ENCODE results near the gene GABBR2. TPM values are rescaled to one million over a fixed set of nuclear protein-coding genes. Genes with fewer than 3 reads are reported as not detected.

The GABBR2 gene
- not detected for polyA plus RNA-seq (ENCODE audit: low read depth in 6 of 6)

DNA sequence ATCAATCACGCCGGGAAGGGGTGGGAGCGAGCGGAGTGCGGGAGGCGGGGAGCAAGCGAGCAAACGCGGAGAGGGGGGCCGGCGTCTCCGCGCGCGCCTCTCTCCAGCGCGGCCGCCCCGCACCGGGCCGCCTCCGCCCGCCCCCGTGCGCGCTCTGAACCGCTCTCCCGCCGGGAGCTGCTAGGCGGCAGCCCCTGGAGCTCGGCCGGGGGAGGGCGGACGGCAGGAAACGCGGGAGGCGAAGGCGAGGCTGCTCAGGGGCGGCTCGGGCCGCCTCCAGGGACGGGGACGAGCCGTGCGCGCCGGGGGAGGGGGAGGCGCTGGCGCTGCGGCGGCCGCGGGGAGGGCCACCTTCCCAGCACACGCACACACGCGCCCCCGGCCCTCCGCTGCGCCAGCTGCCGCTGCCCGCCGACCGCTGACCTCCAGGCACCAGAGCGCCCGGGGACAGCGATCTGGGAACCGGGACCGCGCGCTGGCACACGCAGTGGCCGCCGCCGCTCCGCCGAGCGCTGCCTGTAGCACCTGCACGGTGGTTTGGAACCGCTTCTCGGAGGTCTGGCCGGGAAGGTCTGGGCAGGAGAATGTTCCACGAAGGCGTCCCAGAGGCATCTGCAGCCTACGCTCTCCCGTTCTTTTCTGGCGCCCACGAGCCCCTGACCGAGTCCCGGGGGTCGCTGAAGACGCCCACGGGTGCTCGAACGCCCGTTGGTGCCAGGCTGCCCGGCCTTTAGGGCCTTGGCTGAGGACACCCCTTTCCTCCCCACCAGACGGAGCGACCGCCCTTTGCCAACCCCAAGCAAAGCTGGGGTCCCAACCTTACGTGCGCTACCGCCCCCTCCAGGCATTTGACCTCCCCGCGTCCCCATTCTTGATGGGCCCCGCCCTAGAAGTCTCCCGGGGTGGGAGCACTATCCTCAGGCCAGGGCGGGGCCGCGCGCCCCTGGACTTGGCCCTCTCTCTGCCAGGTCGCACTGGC lies at the start of gene GABBR2:
Gene GABBR2, minus strand, starts transcription at position 3 of the 979 bp plus-strand sequence. CDS start 198 bp downstream, outside the sequence.
- Mint-ChIP-seq H3K27ac (no peak within 1 kb of the TSS), H3K9me3 (peaks cover 0 to 4% (median 0%) of the 10 kb centered on the region in 7 donors), H3K27me3 (peaks cover 50 to 62% (median 58%) of the 10 kb centered on the region in 3 donors), H3K4me3 (peak within 1 kb of the TSS in 4 of 8 donors; percentile 28 to 55 (median 42)), H3K36me3 (no peaks in the 10 kb centered on the region), H3K4me1 (peaks cover 3 to 5% (median 5%) of the 10 kb centered on the region in 3 donors)
- ATAC-seq (ENCODE audit: low read depth in 2 of 2) (no peak), DNase-seq (no peak)

DNA sequence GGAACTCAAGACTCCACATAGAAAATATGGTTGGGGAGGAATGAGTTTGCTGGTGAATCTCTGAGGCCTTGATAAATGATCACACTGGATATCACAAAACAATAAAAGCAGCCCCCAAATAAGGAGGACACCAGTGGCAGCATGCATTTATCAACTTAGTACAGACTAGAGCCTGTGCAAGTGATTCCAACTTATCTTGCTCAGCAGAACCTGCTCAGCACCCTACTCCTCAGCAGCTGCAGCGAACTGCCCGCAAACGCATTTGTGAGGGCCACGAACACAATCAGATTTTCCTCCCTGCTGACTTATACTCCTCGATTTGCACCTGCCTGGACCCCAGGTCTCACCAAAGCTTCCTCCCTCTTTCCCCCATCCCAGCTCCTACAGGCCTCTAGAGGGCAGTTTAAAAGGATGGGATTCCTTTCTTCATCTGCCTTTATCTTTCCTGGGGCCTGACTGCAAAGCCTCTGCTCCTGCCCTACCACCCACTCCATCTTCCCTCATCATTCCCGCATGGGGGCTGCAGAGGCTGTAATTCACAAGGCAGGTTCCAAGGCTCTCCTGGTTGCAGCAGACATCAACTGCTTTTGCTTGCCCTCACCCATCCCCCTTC lies 46.4 kb upstream of the GABBR2 start:
- ATAC-seq (ENCODE audit: low read depth in 2 of 2) (no peak), DNase-seq (no peak)
- peaks cover 45 to 55% of the 10 kb centered on the region in 2 donors for H3K36me3 Mint-ChIP-seq
- peaks cover 0 to 15% (median 4%) of the 10 kb centered on the region in 7 donors for H3K9me3 Mint-ChIP-seq
- H3K27me3 Mint-ChIP-seq = no peaks in the 10 kb centered on the region
- H3K4me3 Mint-ChIP-seq = no peak overlapping the region
- no peaks in the 10 kb centered on the region for H3K4me1 Mint-ChIP-seq
- H3K27ac Mint-ChIP-seq = no peak overlapping the region

DNA sequence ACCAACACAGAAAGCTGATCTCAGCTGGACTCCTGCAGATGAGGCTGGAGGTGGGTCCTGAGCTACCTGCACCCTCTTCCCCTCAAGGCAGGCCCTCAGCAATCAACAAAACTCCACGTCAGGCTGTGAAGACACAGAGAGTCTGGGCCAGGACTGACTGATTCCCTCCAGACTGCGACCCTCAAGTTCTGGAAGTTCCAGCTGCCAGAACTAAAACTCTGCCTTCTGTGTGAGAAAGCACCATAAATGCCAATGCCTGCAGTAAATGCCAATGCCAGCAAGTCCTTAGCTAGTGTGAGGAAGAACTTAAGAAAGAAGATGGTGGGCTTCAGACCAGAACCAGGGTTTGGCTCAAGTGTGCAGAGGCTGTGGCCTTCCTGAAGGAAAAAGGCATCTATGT lies 42.5 kb upstream of the GABBR2 start:
- H3K27ac Mint-ChIP-seq = peak overlapping the region in 2 of 6 donors; percentile 17 to 42
- H3K4me3 Mint-ChIP-seq = no peak overlapping the region
- no peaks in the 10 kb centered on the region for H3K4me1 Mint-ChIP-seq
- peaks cover 45 to 53% of the 10 kb centered on the region in 2 donors for H3K36me3 Mint-ChIP-seq
- peaks cover 0 to 6% (median 0%) of the 10 kb centered on the region in 7 donors for H3K9me3 Mint-ChIP-seq
- ATAC-seq (ENCODE audit: low read depth in 2 of 2) (no peak), DNase-seq (no peak)
- no peaks in the 10 kb centered on the region for H3K27me3 Mint-ChIP-seq

DNA sequence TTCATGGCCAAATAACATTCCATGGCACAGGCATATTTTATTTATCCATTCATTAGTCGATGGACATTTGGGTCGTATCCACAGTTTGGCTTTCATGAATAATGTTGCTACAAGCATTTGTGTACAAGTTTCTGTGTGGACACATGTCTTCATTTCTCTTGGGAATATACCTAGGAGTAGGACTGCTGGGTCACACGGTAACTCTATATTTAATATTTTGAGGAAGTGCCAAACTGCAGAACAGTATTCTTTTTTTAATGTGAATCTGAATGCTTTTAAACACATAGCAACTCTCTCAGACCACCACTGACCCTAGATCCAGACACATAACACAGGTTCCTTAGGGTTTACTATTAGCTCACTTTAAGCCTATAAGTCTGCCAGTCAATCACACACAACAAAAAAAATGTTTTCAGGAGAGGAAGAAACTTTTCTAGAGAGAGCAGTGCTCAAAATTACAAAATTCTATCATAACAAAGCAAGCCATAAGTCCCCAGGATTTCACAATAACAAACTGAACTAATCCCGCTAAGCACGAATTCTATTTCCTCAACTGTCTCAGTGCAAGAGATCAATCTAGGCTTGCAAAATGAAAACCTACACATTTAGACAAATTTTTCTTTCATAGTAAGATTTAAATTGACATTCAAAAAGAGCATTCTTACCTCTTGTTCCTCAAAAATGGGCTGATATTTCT lies 41.8 kb upstream of the GABBR2 start:
- DNase-seq (no peak), ATAC-seq (ENCODE audit: low read depth in 2 of 2) (no peak)
- Mint-ChIP-seq H3K4me1 (no peaks in the 10 kb centered on the region), H3K9me3 (peaks cover 0 to 6% (median 0%) of the 10 kb centered on the region in 7 donors), H3K4me3 (no peak overlapping the region), H3K27me3 (no peaks in the 10 kb centered on the region), H3K36me3 (peaks cover 38 to 46% of the 10 kb centered on the region in 2 donors), H3K27ac (no peak overlapping the region)

DNA sequence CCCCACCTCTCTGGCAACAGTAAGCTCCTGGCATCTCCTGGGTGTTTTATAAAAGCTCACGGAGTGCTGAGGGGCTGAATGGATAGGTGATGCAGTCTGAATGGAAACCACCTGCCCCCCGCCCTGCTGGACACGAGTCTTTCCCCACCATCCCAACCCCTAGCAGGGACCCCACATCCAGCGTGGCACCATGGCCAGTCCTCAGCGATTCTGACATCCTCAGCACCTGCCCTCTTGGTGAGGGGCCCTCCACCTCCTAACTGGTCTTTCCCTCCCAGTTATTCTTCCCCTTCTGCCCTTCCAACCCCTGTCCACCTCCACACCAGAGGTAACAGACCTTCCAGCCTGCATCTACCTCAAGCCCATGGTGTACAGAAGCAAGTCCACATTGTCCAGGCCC lies 38.7 kb upstream of the GABBR2 start:
- peaks cover 26 to 36% of the 10 kb centered on the region in 2 donors for H3K36me3 Mint-ChIP-seq
- H3K27ac Mint-ChIP-seq = no peak overlapping the region
- ATAC-seq (ENCODE audit: low read depth in 2 of 2) (no peak), DNase-seq (no peak)
- no peak overlapping the region for H3K4me3 Mint-ChIP-seq
- H3K27me3 Mint-ChIP-seq = no peaks in the 10 kb centered on the region
- H3K9me3 Mint-ChIP-seq = peaks cover 0 to 6% (median 0%) of the 10 kb centered on the region in 7 donors
- H3K4me1 Mint-ChIP-seq = no peaks in the 10 kb centered on the region

DNA sequence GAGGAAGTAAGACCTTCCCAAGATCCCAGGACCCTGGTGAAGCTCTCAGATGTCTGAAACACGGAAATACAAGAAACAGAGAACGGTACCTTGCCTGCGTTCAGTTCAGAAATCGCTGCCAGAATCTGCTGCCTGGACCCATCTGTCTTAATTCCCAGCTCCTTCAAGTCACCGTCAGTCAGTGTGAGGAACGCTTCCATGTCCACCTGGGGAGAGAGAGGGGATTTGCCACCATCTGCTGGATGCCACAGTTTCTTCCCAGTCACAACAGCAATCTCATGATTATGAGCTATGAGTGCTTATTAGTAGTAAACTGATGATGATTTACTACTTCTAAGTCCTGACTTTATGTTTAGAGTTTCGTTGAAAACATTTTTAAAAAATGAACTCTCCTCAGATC lies 36.7 kb upstream of the GABBR2 start:
- no peak overlapping the region for H3K4me3 Mint-ChIP-seq
- no peak for DNase-seq
- H3K27ac Mint-ChIP-seq = no peak overlapping the region
- no peaks in the 10 kb centered on the region for H3K27me3 Mint-ChIP-seq
- peaks cover 22 to 26% of the 10 kb centered on the region in 2 donors for H3K36me3 Mint-ChIP-seq
- H3K9me3 Mint-ChIP-seq = peaks cover 0 to 6% (median 0%) of the 10 kb centered on the region in 7 donors
- no peaks in the 10 kb centered on the region for H3K4me1 Mint-ChIP-seq
- no peak for ATAC-seq (ENCODE audit: low read depth in 2 of 2)

DNA sequence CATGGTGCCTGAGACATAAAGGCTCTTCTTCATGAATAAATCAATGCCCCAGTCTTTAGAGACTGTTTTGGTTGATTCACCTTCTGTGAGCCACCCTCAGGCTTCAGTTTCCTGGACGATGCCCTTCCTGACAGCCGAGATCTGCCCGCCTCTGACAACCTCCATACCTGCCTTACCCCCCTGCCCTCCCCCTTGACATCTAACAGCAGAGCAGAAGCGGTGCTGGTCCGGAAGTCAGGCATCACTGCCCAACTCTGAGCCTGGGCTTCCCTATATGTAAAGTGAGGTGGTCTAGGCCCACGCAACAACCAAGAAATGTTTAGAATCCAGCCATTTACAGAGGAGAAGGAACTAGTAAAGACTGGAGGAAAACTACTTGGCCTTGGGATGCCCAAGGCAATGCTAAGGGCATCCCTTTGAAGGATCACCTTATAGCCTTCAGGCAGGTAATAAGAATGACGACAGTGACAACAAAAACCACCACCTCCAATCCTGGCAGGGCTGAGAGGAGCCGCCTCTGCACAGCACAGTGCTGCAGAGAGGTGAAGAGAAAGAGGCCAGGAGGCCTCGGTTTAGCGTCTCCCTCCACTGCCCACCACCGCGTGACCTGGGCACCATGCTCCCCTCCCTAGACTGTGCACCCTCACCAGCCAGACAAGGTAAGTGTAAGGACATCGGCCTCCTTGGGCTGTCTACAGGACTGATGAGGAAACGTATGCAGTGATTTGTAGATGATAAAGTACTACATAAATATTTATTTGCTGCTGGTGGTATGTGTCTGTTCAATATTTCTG lies 35.3 kb upstream of the GABBR2 start:
- DNase-seq = no peak
- no peak for ATAC-seq (ENCODE audit: low read depth in 2 of 2)
- peaks cover 8 to 17% of the 10 kb centered on the region in 2 donors for H3K36me3 Mint-ChIP-seq
- H3K4me1 Mint-ChIP-seq = no peaks in the 10 kb centered on the region
- peaks cover 0 to 4% (median 3%) of the 10 kb centered on the region in 7 donors for H3K9me3 Mint-ChIP-seq
- no peak overlapping the region for H3K27ac Mint-ChIP-seq
- H3K27me3 Mint-ChIP-seq = no peaks in the 10 kb centered on the region
- no peak overlapping the region for H3K4me3 Mint-ChIP-seq

DNA sequence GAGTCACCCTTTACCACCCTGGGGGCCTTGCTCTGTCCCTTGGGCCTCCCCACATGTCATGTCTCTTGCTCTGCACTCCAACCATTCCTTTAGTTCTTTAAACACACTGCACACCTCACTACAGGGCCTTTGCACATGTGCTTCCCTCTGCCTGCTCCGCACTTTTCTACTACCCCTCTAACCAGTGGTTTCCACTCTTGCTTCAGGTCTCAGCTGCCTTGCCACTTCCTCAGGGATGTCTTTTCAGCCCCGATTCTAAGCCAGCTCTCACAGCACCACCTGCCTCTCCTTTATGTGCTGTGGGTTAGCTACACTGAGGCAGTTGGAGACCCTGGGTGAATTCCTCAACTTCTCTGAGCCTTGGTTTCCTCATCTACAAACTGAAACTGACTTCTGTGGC lies 34.6 kb upstream of the GABBR2 start:
- no peak for ATAC-seq (ENCODE audit: low read depth in 2 of 2)
- DNase-seq = no peak
- H3K27ac Mint-ChIP-seq = peak overlapping the region in 1 of 6 donors; percentile 71
- no peak overlapping the region for H3K4me3 Mint-ChIP-seq
- peaks cover 0 to 11% (median 7%) of the 10 kb centered on the region in 7 donors for H3K9me3 Mint-ChIP-seq
- peaks cover under 1 to 20% of the 10 kb centered on the region in 2 donors for H3K36me3 Mint-ChIP-seq
- H3K4me1 Mint-ChIP-seq = no peaks in the 10 kb centered on the region
- H3K27me3 Mint-ChIP-seq = no peaks in the 10 kb centered on the region

DNA sequence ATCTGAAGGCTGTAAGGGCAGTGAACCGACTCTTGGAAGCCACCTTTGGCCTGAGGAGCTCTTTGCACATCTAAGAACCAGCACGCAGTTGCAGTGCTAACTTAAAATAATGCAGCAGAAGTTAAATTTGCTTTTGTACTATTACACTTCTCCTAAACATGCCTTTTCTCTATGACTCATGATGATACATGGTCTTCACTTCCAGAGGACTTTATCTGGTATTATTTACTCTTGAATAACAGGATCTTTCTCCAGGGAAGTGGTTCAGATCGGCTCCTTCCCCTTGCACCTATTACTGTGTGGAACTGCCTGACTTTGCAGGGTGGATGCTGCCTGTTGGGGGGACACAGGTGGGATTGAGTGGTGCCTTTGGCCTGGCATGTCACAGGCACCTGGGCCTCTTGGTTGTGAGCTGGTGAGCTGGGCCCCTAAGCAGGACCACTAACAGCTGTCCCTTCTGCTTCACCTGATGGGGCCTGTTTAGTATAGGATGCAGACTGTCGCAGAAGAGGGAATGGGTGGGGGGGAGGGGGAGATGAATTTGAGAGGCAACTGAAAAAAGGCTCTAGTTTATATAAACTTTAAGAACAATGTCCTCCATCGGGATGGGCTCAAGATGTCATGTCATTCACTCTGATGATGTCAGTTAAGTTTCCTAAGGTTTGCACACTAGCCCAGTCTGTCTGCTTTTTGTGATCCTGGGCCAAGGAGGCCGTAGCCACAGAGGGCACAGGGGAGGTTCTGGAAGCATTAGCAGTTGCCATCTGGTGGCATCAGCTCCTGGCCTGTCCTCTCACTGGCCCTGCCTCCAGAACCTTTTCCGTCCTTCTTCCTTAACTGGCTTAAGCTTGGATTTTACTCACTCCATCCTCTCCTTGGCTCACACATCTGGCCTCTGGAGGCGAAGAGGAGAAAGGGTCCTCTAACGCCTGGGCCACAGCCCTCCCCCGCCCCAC lies 33.9 kb upstream of the GABBR2 start:
- Mint-ChIP-seq H3K27me3 (no peaks in the 10 kb centered on the region), H3K27ac (no peak overlapping the region), H3K36me3 (peaks cover 2 to 27% of the 10 kb centered on the region in 2 donors), H3K9me3 (peaks cover 4 to 18% (median 7%) of the 10 kb centered on the region in 7 donors), H3K4me1 (no peaks in the 10 kb centered on the region), H3K4me3 (no peak overlapping the region)
- DNase-seq = no peak
- ATAC-seq (ENCODE audit: low read depth in 2 of 2) = no peak

DNA sequence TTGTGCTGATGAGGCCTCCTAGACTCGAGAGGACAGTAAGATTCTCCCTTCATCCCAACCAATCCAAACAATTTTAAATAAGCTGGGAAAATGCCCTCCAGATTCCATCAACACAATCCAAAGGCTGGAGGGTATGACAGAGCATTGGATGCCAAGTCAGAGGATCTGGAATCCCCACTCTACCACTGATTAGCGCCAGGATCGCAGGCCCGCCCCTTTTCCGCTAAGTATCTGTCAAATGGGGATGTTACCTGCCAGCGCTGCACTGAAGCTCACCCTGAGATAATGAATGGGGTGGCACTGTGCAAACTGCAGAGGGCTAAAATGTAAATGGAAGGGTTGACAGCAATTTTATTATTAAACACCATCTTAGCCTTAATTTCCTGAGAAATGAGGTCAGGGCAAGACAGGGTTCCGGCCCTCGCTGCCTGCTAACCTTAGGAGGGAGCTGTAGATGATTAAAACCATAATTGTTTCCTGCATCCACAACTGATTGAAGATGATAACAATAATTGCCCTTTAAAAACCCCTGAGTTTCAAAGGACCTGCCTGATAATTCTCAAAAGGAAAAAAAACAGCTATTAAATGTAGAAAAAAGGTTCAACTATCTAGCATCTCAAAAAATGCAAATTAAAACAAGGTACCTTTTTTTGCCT lies 31.6 kb upstream of the GABBR2 start:
- H3K36me3 Mint-ChIP-seq = peaks cover 23 to 46% of the 10 kb centered on the region in 2 donors
- peaks cover 4 to 19% (median 7%) of the 10 kb centered on the region in 7 donors for H3K9me3 Mint-ChIP-seq
- H3K4me3 Mint-ChIP-seq = no peak overlapping the region
- no peak for DNase-seq
- H3K4me1 Mint-ChIP-seq = no peaks in the 10 kb centered on the region
- H3K27ac Mint-ChIP-seq = no peak overlapping the region
- no peaks in the 10 kb centered on the region for H3K27me3 Mint-ChIP-seq
- no peak for ATAC-seq (ENCODE audit: low read depth in 2 of 2)

DNA sequence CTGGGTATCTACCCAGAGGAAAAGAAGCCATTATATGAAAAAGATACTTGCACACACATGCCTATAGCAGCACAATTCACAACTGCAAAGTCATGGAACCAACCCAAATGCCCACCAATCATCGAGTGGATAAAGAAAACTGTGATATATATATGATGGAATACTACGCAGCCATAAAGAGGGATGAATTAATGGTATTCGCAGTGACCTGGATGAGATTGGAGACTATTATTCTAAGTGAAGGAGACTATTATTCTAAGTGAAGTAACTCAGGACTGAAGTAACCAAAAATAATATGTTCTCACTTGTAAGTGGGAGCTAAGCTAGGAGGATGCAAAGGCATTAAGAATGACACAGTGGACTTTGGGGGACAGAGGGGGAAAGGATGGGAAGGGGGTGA lies 30.0 kb upstream of the GABBR2 start:
- no peaks in the 10 kb centered on the region for H3K27me3 Mint-ChIP-seq
- H3K36me3 Mint-ChIP-seq = peaks cover 33 to 38% of the 10 kb centered on the region in 2 donors
- no peak for ATAC-seq (ENCODE audit: low read depth in 2 of 2)
- no peak for DNase-seq
- H3K9me3 Mint-ChIP-seq = peaks cover 4 to 19% (median 7%) of the 10 kb centered on the region in 7 donors
- no peaks in the 10 kb centered on the region for H3K4me1 Mint-ChIP-seq
- no peak overlapping the region for H3K27ac Mint-ChIP-seq
- no peak overlapping the region for H3K4me3 Mint-ChIP-seq

Data from naive B cell (primary cell).